Measurements from ENCODE around the gene FANCC.

GRCh38 chr9:95049761-95050160 lies 267.7 kb downstream of the FANCC start:
- TF ChIP-seq FOXA1 (IDR thresholded peaks at IDR 0.05) (no peak), TARDBP (IDR thresholded peaks at IDR 0.05) (no peak), NFRKB (IDR thresholded peaks at IDR 0.05) (no peak), SUZ12 (IDR thresholded peaks at IDR 0.05) (no peak), ZNF384 (IDR thresholded peaks at IDR 0.05) (no peak), ELF4 (IDR thresholded peaks at IDR 0.05) (no peak), SP1 (IDR thresholded peaks at IDR 0.05) (no peak), PKNOX1 (IDR thresholded peaks at IDR 0.05) (no peak), FOXM1 (IDR thresholded peaks at IDR 0.05; ENCODE audit: borderline replicate concordance) (no peak), HDGF (IDR thresholded peaks at IDR 0.05; ENCODE audit: borderline replicate concordance) (no peak), BHLHE40 (IDR thresholded peaks at IDR 0.05; ENCODE audit: borderline replicate concordance) (no peak), FOXK2 (IDR thresholded peaks at IDR 0.05) (no peak), LEF1 (IDR thresholded peaks at IDR 0.05; ENCODE audit: borderline replicate concordance) (no peak), CTBP1 (IDR thresholded peaks at IDR 0.05; ENCODE audit: borderline replicate concordance) (no peak)

Measured in HEK293T (cell line).